K562 treated with DMSO at 1 percent for 24 hours (cell line): Measurements from ENCODE around the gene ST8SIA3. TPM values are rescaled to one million over a fixed set of nuclear protein-coding genes. Genes with fewer than 3 reads are reported as not detected.

Experiments
- total RNA-seq: library from RNA; unstranded; fragments of 300-600 nt; gene quantifications from 2 replicates; pipeline ENCODE4 v1.2.3, GENCODE V29; 2022; ENCODE audit warnings: low read depth; ENCODE audit not compliant: insufficient read depth

The ST8SIA3 gene, protein sequence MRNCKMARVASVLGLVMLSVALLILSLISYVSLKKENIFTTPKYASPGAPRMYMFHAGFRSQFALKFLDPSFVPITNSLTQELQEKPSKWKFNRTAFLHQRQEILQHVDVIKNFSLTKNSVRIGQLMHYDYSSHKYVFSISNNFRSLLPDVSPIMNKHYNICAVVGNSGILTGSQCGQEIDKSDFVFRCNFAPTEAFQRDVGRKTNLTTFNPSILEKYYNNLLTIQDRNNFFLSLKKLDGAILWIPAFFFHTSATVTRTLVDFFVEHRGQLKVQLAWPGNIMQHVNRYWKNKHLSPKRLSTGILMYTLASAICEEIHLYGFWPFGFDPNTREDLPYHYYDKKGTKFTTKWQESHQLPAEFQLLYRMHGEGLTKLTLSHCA
- not detected in 2 replicates for total RNA-seq

DNA sequence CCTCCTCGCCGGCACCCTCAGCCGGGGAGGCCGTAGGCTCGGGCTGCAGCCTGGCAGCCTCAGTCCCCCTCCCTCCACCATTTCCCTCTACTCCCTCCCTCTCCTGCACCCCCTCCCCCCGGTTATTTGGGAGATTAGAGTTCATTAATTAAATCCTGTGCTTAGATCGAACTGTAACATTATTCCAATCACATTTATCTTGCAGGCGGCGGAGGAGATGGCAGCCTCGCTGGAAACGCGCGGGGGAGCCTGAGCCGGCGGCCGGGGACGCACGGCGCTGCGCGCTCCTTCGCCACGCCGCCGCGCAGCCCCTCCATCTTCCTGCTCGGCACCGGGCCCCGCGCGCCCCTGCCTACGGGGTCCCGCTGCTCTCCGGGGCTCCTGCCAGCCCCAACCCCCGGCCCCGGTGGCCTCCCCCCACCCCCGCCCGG lies at the start of gene ST8SIA3:
TSS of gene ST8SIA3 (plus strand) at position 287 of the 431 bp plus-strand sequence. CDS start 290 bp downstream, outside the sequence.

Other genes starting within 250 kb of the ST8SIA3 start
- 0.13 and 0.19 TPM in 2 replicates for gene BOD1L2, start 205.5 kb upstream of the ST8SIA3 start, total RNA-seq
- gene ONECUT2, start 82.8 kb downstream of the ST8SIA3 start, total RNA-seq, result 0.47 and 0.73 TPM in 2 replicates
- 64.3 and 75.4 TPM in 2 replicates for gene FECH, start 234.1 kb downstream of the ST8SIA3 start, total RNA-seq